Measurements from ENCODE around the gene SPATA46.
"Not testable (repeated sequence)": the region's sequence is repeated elsewhere in the genome, so short reads cannot be mapped to it uniquely, and the experiment has no call there.

SPATA46 gene

GRCh38 chr1:162373072-162373427 is 3.6 kb downstream of the SPATA46 start:
- DNase-seq = no peak

- no peak for DNase-seq
Measured at GRCh38 chr1:162372159-162373071, 4.2 kb downstream of the SPATA46 start.

- no peak for DNase-seq
Measured at GRCh38 chr1:162371611-162372010, 5.0 kb downstream of the SPATA46 start.

DNA sequence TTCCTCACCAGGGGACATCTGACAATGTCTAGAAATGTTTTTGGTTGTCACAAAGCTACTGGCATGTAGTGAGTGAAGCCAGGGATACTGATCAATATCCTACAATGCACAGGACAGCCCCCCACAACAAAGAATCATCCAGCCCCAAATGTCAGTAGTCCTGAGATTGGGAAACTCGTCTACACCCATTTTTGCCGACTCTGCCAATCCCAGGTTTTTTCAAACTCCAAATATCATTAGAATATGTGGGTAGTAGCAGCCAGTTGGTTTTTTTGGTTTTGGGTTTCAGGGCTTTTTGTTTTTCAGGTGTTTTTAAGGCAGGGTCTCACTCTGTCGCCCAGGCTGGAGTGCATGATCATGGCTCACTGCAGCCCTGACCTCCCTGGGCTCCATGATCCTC is 5.9 kb downstream of the SPATA46 start:
- no peak for DNase-seq

GRCh38 chr1:162370161-162370560 is 6.5 kb downstream of the SPATA46 start:
- no peak for DNase-seq

- no peak for DNase-seq
Measured at GRCh38 chr1:162369571-162369970, 7.1 kb downstream of the SPATA46 start.

- no peak for DNase-seq
Measured at GRCh38 chr1:162368451-162368850, 8.2 kb downstream of the SPATA46 start.

DNA sequence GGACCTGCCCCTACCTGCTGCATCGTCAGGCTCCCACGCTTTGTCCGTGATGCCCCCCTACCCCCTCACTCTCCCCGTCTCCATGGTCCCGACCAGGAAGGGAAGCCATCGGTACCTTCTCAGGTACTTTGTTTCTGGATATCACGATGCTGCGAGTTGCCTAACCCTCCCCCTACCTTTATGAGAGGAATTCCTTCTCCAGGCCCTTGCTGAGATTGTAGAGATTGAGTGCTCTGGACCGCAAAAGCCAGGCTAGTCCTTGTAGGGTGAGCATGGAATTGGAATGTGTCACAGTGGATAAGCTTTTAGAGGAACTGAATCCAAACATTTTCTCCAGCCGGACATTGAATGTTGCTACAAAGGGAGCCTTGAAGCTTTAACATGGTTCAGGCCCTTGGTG is 8.9 kb downstream of the SPATA46 start:
- DNase-seq = no peak

DNA sequence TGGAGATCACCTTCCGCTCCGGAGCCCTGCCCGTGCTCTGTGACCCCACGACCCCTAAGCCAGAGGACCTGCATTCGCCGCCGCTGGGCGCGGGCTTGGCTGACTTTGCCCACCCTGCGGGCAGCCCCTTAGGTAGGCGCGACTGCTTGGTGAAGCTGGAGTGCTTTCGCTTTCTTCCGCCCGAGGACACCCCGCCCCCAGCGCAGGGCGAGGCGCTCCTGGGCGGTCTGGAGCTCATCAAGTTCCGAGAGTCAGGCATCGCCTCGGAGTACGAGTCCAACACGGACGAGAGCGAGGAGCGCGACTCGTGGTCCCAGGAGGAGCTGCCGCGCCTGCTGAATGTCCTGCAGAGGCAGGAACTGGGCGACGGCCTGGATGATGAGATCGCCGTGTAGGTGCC is 9.6 kb downstream of the SPATA46 start:
- DNase-seq = no peak

DNA sequence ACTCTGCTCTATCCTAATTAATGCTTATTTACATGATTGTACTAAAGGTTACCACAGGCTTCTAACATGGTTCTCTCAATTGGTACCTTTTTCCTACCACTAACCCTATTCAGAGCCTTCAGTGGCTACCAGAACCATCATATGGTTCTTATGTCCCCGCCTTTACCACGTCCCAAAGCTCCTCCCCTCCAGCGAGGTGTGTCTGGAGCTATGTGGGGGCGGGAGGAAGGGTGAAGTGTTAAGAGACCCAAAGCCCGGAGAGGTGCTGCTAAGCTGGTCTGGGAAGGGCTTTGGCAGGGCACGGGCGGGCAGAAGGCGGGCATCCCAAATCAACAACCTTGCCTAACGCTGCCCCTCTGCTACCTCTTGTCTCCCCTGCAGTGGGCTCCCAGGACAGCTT is 10.0 kb downstream of the SPATA46 start:
- DNase-seq = no peak

DNA sequence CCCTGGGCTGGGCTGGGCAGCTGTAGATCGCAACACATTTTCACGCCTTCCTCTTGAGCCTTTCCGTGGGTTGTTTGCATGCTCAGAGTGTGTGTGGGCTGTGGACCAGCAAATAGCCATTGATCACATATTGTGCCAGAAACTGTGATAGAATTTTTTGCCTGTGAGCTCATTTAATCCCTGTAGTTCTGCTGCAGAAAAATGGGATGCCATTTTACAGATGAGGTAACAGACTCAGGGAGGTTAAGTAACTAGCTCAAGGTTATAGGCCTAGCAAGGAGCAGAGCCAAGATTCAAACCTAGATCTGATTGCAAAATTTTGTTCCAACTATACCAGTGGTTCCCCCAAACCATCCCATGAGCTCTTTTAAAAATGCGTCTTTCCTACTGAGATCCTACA is 10.5 kb downstream of the SPATA46 start:
- DNase-seq = no peak

- no peak for DNase-seq
Measured at GRCh38 chr1:162365284-162366020, 11.2 kb downstream of the SPATA46 start.

- no peak for DNase-seq
Measured at GRCh38 chr1:162364498-162364897, 12.2 kb downstream of the SPATA46 start.

DNA sequence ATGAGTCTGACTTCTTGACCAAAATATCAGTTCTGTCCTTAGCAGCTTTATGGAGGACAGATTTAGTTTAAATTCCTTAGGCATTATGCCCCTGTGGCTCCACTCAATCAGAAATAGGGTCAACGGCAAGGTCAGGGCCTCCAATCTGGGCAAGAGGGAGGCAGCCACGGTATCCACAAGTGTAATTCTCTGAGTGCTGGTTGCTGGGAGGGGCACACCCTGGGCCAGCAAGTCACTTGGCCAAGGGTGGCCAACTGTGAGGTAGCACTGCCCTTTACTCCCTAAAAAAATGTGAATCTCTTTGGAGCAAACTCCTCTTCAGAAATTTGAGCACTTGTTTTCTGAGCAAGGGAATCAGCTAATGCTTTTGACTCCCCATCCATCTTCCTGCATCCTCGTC is 12.8 kb downstream of the SPATA46 start:
- DNase-seq = no peak

DNA sequence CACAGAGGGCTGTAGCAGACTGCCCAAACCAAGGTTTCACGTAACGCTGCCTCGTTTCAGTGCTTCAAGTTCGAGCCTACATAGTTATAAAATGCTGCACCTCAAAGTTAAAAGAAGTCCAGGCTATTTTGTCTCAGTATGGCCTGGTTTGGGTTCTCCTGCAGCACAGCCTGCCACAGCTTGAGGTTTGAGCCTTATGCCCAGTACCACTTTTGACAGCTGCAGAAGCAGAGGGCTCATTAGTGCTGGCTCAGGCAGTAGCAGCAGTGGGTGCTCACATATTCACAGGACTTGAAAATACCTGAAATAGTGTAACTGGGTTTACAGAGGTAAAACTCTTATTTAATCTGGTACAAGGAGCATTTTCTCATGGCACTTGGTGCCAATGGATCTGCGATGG is 15.3 kb downstream of the SPATA46 start:
- DNase-seq = no peak

- DNase-seq = no peak
Measured at GRCh38 chr1:162360874-162361260, 15.8 kb downstream of the SPATA46 start.

DNA sequence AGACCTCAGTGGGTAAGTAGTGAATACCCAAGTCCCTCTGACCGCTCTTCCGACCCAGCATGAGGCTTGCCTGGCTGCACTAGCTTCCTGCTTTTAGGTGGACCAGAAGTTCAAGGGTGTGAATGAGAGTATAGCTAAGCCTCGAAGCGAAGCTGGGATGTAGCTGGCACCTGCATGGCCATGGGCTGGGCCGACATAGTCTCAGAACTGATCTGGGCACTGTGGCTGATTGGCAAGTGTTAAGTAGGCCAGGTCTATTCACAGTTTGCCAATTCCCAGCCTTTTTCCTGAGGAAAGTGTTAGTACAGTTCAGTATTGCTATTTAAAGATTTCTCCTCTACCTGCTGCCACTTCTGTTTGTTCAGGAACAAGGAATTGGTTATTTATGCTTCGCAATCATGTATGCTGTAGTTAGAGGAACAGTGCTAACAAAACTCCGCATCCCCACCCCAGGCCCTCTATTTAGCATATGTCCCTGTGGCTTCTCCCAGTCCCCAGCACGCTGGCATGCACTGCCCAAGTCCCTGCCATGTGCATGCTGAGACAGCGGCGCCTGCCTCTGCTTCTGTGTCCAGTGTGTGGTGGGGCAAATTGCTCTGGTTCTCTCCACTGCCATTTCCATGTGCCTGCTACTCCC is 16.3 kb downstream of the SPATA46 start:
- DNase-seq = no peak

DNA sequence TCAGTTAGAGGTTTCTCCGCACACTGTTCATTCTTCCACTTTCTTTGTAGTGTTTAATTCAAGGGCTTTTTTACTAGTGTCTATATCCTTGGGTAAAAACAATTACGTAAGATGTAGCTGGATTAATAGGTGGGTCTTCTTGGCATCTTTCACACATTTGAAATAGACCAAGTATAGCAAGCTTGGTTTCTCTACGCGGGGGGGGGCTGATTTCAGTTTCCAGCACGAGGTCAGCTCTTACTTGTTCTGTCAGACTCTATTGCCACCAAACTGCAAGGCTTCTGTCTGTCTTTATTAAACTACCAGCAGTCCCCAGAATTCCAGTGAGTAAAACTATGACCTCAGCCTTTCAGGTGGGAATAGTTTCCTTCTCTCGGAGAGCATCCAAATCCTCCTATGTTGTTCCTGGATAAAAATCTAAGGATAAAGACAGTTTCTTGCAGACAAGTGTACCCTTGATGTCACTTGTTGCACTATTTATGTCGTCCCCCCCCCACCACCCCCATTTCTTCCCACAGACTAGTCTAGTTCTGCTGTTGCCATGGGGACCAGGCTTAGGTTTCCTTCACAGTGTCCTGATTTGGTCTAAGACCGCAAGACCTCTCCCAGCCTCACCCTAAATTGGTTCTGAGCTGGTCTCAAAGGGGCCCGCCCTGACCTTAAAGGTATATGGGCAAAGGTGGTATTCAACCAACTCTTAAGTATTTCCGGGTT is 17.0 kb downstream of the SPATA46 start:
- DNase-seq = no peak

DNA sequence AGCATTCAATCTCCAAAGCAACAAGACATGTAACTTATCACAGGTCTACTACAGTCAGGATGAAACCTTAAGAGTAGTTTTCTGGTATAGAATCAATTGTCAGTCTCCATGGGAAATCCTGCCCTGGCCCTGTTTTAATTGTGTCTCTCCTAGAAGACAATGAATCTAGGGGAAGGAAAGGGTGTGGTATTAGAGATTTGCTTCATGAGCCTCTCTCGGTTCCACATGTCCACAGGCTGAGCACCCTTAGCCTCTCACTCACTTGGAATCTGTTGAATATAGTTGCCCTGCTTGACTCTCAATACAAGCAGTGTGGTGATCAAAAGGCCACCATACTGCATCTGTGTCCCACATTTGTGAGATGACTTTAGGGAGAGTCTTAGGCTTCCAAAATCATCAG is 17.7 kb downstream of the SPATA46 start:
- no peak for DNase-seq

- no peak for DNase-seq
Measured at GRCh38 chr1:162357681-162358266, 18.9 kb downstream of the SPATA46 start.

GRCh38 chr1:162353702-162354101 is 23.0 kb downstream of the SPATA46 start:
- DNase-seq = no peak

- DNase-seq = no peak
Measured at GRCh38 chr1:162353078-162353477, 23.6 kb downstream of the SPATA46 start.

DNA sequence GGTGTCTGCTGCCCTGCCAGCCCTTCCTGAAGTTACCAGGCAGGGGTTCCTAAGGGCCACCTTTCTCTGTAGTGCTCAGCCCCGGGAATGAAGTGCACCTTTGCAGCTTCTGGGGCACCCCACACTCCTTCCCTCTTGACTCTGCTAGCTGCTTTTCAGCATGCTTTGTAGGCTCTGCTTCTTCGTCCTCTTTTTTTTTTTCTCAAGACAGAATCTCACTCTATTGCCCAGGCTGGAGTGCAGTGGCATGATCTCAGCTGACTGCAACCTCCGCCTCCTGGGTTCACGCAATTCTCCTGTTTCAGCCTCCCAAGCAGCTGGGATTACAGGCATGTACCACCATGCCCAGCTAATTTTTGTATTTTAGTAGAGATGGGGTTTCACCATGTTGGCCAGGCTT is 24.8 kb downstream of the SPATA46 start:
- not testable (repeated sequence) for DNase-seq
